HCT116 (cell line): ENCODE data around the gene SMOC1. TPM values are rescaled to one million over a fixed set of nuclear protein-coding genes. Genes with fewer than 3 reads are reported as not detected.

Experiments
- ATAC-seq: fragments of 200-7000 bp; cut with Tn5 transposase; 2 replicates; pipeline ENCODE4 v1.9.1; 2020; ENCODE audit warnings: mild to moderate bottlenecking, moderate library complexity
- BruUV-seq: library from RNA; stranded (reverse); fragments of 400-500 nt; replicated peaks from 2 replicates; lab custom pipeline; 2021; lab: Mats Ljungman, UMichigan
- CTCF ChIA-PET: fragments of 300-600 bp; sonication (Branson Sonifier 250); formaldehyde crosslinking; loops from one replicate; lab custom pipeline; 2021; ENCODE audit warnings: antibody characterized with exemption; lab: Charles Lee
- POLR2A ChIA-PET: fragments of 300-600, 350-600 bp; sonication (Branson Sonifier 250); formaldehyde crosslinking; loops from one replicate; lab custom pipeline; 2021; ENCODE audit warnings: antibody characterized with exemption; lab: Charles Lee
- RAD21 ChIA-PET, 2 experiments: fragments of 300-600 bp; sonication (Branson Sonifier 250); formaldehyde crosslinking; loops; one replicate each; lab custom pipeline; 2023; ENCODE audit warnings: low total read pairs in 2 of 2; ENCODE audit not compliant: uncharacterized antibody in 2 of 2, unreplicated experiment in 2 of 2, low non-redundant PET in 1 of 2; lab: Charles Lee
- DNase-seq: peaks from one replicate; pipeline ENCODE4 v3.0.0-alpha.2; 2010; ENCODE audit warnings: low read depth, low spot score
- H2AFZ ChIP-seq: fragments of 200-600 bp; shearing (Covaris generic), sonication (generic); 2 replicates; pipeline ENCODE4 v1.6.1; 2017; ENCODE audit warnings: low read depth, mixed run types, mixed read lengths, antibody characterized with exemption, low read length; ENCODE audit not compliant: poor library complexity, severe bottlenecking
- H3K27ac ChIP-seq: 2 replicates; pipeline ENCODE4 v1.5.1; 2012; ENCODE audit warnings: low read depth, low read length
- H3K27me3 ChIP-seq: fragments of 200-600 bp; sonication (generic); 2 replicates; pipeline ENCODE4 v1.6.1; 2016; ENCODE audit warnings: mixed run types, low read length, mixed read lengths; ENCODE audit not compliant: insufficient read depth
- H3K36me3 ChIP-seq, 2 experiments: fragments of 200-500 bp in 1 of 2; fragments of 200-600 bp in 1 of 2; sonication (Bioruptor generic) in 1 of 2; sonication (generic) in 1 of 2; 2 replicates each; pipeline versions ENCODE4 v1.5.1 to v1.6.1; 2014 to 2016; ENCODE audit warnings: low read length in 2 of 2, inconsistent platforms in 1 of 2, mixed read lengths in 1 of 2, mixed run types in 1 of 2; ENCODE audit not compliant: insufficient read depth in 2 of 2, control insufficient read depth in 1 of 2
- H3K4me1 ChIP-seq, 2 experiments: fragments of 200-600 bp in 1 of 2; sonication (generic) in 1 of 2; 2 replicates each; pipeline versions ENCODE4 v1.5.1 to v1.6.1; 2012 to 2017; ENCODE audit warnings: low read length in 2 of 2, inconsistent platforms in 1 of 2, mild to moderate bottlenecking in 1 of 2, mixed read lengths in 1 of 2, mixed run types in 1 of 2, moderate library complexity in 1 of 2; ENCODE audit not compliant: insufficient read depth in 2 of 2, control insufficient read depth in 1 of 2
- H3K4me2 ChIP-seq: fragments of 200-600 bp; sonication (generic); 2 replicates; pipeline ENCODE4 v1.6.1; 2017; ENCODE audit warnings: mixed run types, low read length, mixed read lengths
- H3K4me3 ChIP-seq, 2 experiments: fragments of 200-600 bp in 1 of 2; sonication (generic) in 1 of 2; replicated peaks in 1 of 2; 2 replicates each; pipeline ENCODE4 v1.5.1; 2011 to 2016; ENCODE audit warnings: low read length in 2 of 2, control low read depth in 1 of 2, low read depth in 1 of 2, mild to moderate bottlenecking in 1 of 2, mixed read lengths in 1 of 2, mixed run types in 1 of 2
- H3K79me2 ChIP-seq: fragments of 200-600 bp; sonication (generic); 2 replicates; pipeline ENCODE4 v1.6.1; 2017; ENCODE audit warnings: mild to moderate bottlenecking, mixed run types, low read length, moderate library complexity, mixed read lengths; ENCODE audit not compliant: insufficient read depth
- H3K9ac ChIP-seq: fragments of 200-600 bp; sonication (generic); 2 replicates; pipeline ENCODE4 v1.6.1; 2016; ENCODE audit warnings: low read length, mixed read lengths
- H3K9me2 ChIP-seq: fragments of 200-600 bp; sonication (generic), shearing (Covaris generic); 2 replicates; pipeline ENCODE4 v1.6.1; 2017; ENCODE audit warnings: mixed run types, mild to moderate bottlenecking, moderate library complexity; ENCODE audit not compliant: insufficient read depth
- H3K9me3 ChIP-seq, 2 experiments: fragments of 200-500 bp in 1 of 2; fragments of 200-600 bp in 1 of 2; sonication (Bioruptor generic) in 1 of 2; sonication (generic) in 1 of 2; 2 replicates each; pipeline ENCODE4 v1.6.1; 2014 to 2017; ENCODE audit warnings: low read length in 2 of 2, mixed read lengths in 2 of 2, inconsistent platforms in 1 of 2, low read depth in 1 of 2, mild to moderate bottlenecking in 1 of 2, mixed run types in 1 of 2, moderate library complexity in 1 of 2; ENCODE audit not compliant: control insufficient read depth in 1 of 2, insufficient read depth in 1 of 2
- H4K20me1 ChIP-seq: fragments of 200-600 bp; sonication (generic), shearing (Covaris generic); 2 replicates; pipeline ENCODE4 v1.6.1; 2017; ENCODE audit warnings: mixed run types, mild to moderate bottlenecking, moderate library complexity; ENCODE audit not compliant: insufficient read depth
- ATF3 ChIP-seq: IDR thresholded peaks from 2 replicates; pipeline ENCODE4 v1.6.1; 2012
- CBX3 ChIP-seq: IDR thresholded peaks from 2 replicates; pipeline ENCODE4 v1.6.1; 2012; ENCODE audit warnings: low read depth
- CEBPB ChIP-seq: IDR thresholded peaks from 2 replicates; pipeline ENCODE4 v1.6.1; 2012; ENCODE audit warnings: low read depth
- EGR1 ChIP-seq: IDR thresholded peaks from 2 replicates; pipeline ENCODE4 v1.6.1; 2012; ENCODE audit warnings: low read depth
- EZH2 ChIP-seq: fragments of 200-600 bp; sonication (generic); IDR thresholded peaks from 2 replicates; pipeline ENCODE4 v1.6.1; 2017; ENCODE audit warnings: antibody characterized with exemption, mixed run types
- EZH2phosphoT487 ChIP-seq: fragments of 200-600 bp; IDR thresholded peaks from 2 replicates; pipeline ENCODE4 v1.6.1; 2018; ENCODE audit warnings: antibody characterized with exemption, borderline replicate concordance
- FOSL1 ChIP-seq: IDR thresholded peaks from 2 replicates; pipeline ENCODE4 v1.6.1; 2012; ENCODE audit warnings: low read depth
- JUND ChIP-seq: IDR thresholded peaks from 2 replicates; pipeline ENCODE4 v1.6.1; 2012
- POLR2A ChIP-seq: IDR thresholded peaks from 2 replicates; pipeline ENCODE4 v1.7.0; 2011; ENCODE audit warnings: borderline replicate concordance; ENCODE audit not compliant: insufficient read depth, insufficient read length; ENCODE audit errors: extremely low read depth
- POLR2AphosphoS5 ChIP-seq: IDR thresholded peaks from 2 replicates; pipeline ENCODE4 v1.6.1; 2011; ENCODE audit warnings: mild to moderate bottlenecking, low read depth, low read length, moderate library complexity
- RAD21 ChIP-seq: IDR thresholded peaks from 2 replicates; pipeline ENCODE4 v1.6.1; 2012; ENCODE audit warnings: low read depth, mild to moderate bottlenecking
- SIN3A ChIP-seq: IDR thresholded peaks from 2 replicates; pipeline ENCODE4 v1.6.1; 2012; ENCODE audit warnings: low read depth
- SRF ChIP-seq: IDR thresholded peaks from 2 replicates; pipeline ENCODE4 v1.6.1; 2012; ENCODE audit warnings: low read depth
- TCF7L2 ChIP-seq: IDR thresholded peaks from 2 replicates; pipeline ENCODE4 v1.7.0; 2011; ENCODE audit warnings: borderline replicate concordance, inconsistent platforms; ENCODE audit not compliant: insufficient read depth, insufficient read length; ENCODE audit errors: extremely low read depth
- YY1 ChIP-seq: IDR thresholded peaks from 2 replicates; pipeline ENCODE4 v1.6.1; 2011; ENCODE audit warnings: low read length, low read depth, moderate library complexity, mild to moderate bottlenecking; ENCODE audit not compliant: insufficient replicate concordance; ENCODE audit errors: extremely low read depth
- ZBTB33 ChIP-seq: IDR thresholded peaks from 2 replicates; pipeline ENCODE4 v1.6.1; 2011; ENCODE audit warnings: mild to moderate bottlenecking, low read length, moderate library complexity; ENCODE audit not compliant: insufficient replicate concordance; ENCODE audit errors: extremely low read depth
- ZFX ChIP-seq: fragments of 450-650 bp; IDR thresholded peaks from 2 replicates; pipeline ENCODE4 v1.6.1; 2017
- ZNF274 ChIP-seq: fragments of 200-500 bp; sonication (Bioruptor generic); IDR thresholded peaks from 2 replicates; pipeline ENCODE4 v1.6.1; 2014; ENCODE audit warnings: mild to moderate bottlenecking, low read depth, low read length, inconsistent platforms
- intact Hi-C: fragments of 100-400 bp; cut with micrococcal nuclease; formaldehyde crosslinking; loops from 2 replicates; pipeline ENCODE4 v1.10.0; 2022
- total RNA-seq: library from RNA; stranded (reverse); gene quantifications from one replicate; pipeline ENCODE4 v1.2.1, GENCODE V29; 2021; ENCODE audit not compliant: unreplicated experiment
- TF ChIP-seq, protein P1 (sequence below): IDR thresholded peaks from 2 replicates; pipeline ENCODE4 v1.6.1; 2012; ENCODE audit warnings: low read depth
- TF ChIP-seq, protein P2 (sequence below), 3 experiments: fragments of 200-600 bp in 1 of 3; sonication (generic) in 1 of 3; IDR thresholded peaks in 2 of 3; conservative IDR thresholded peaks in 1 of 3; 2 replicates each; pipeline ENCODE4 v1.5.1; 2012 to 2017; ENCODE audit warnings: low read depth in 2 of 3, low read length in 2 of 3, antibody characterized with exemption in 1 of 3, borderline replicate concordance in 1 of 3, control low read depth in 1 of 3, mild to moderate bottlenecking in 1 of 3, mixed read lengths in 1 of 3, mixed run types in 1 of 3, moderate library complexity in 1 of 3; ENCODE audit not compliant: insufficient read depth in 1 of 3

The SMOC1 gene
- total RNA-seq, 1 experiment from 2014 or later, result not detected

GRCh38 chr14:69873877-69874780 lies 5.1 kb upstream of the SMOC1 start:
- H3K4me1 ChIP-seq, result no peaks in the 10 kb centered on the region
- no peaks in the 10 kb centered on the region for H3K9me2 ChIP-seq
- no TSS peak for BruUV-seq
- H3K27ac ChIP-seq, result no peak overlapping the region
- DNase-seq, result no peak
- H2AFZ ChIP-seq, result no peak overlapping the region
- ChIA-PET CTCF (interaction anchor here (0.9 kb wide), 1 partner anchor 154 kb away, joined by 3 read pairs; no protein-coding TSS in a partner anchor), POLR2A (no interaction called here)
- H3K4me3 ChIP-seq, result no peak overlapping the region
- H3K27me3 ChIP-seq, result no peaks in the 10 kb centered on the region
- no peaks in the 10 kb centered on the region for H3K9me3 ChIP-seq
- intact Hi-C loops, result no loop called here
- TF ChIP-seq RAD21 (no peak), EZH2 (no peak), ZFX (no peak), YY1 (no peak), ZBTB33 (no peak), JUND (no peak), SIN3A (no peak), TCF7L2 (no peak), ATF3 (no peak), POLR2AphosphoS5 (no peak), ZNF274 (no peak), EZH2phosphoT487 (no peak), SRF (no peak), CEBPB (no peak), POLR2A (no peak), FOSL1 (no peak), EGR1 (no peak), CBX3 (no peak)
- TF ChIP-seq, protein P1, sequence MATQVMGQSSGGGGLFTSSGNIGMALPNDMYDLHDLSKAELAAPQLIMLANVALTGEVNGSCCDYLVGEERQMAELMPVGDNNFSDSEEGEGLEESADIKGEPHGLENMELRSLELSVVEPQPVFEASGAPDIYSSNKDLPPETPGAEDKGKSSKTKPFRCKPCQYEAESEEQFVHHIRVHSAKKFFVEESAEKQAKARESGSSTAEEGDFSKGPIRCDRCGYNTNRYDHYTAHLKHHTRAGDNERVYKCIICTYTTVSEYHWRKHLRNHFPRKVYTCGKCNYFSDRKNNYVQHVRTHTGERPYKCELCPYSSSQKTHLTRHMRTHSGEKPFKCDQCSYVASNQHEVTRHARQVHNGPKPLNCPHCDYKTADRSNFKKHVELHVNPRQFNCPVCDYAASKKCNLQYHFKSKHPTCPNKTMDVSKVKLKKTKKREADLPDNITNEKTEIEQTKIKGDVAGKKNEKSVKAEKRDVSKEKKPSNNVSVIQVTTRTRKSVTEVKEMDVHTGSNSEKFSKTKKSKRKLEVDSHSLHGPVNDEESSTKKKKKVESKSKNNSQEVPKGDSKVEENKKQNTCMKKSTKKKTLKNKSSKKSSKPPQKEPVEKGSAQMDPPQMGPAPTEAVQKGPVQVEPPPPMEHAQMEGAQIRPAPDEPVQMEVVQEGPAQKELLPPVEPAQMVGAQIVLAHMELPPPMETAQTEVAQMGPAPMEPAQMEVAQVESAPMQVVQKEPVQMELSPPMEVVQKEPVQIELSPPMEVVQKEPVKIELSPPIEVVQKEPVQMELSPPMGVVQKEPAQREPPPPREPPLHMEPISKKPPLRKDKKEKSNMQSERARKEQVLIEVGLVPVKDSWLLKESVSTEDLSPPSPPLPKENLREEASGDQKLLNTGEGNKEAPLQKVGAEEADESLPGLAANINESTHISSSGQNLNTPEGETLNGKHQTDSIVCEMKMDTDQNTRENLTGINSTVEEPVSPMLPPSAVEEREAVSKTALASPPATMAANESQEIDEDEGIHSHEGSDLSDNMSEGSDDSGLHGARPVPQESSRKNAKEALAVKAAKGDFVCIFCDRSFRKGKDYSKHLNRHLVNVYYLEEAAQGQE, result no peak
- TF ChIP-seq, protein P2, sequence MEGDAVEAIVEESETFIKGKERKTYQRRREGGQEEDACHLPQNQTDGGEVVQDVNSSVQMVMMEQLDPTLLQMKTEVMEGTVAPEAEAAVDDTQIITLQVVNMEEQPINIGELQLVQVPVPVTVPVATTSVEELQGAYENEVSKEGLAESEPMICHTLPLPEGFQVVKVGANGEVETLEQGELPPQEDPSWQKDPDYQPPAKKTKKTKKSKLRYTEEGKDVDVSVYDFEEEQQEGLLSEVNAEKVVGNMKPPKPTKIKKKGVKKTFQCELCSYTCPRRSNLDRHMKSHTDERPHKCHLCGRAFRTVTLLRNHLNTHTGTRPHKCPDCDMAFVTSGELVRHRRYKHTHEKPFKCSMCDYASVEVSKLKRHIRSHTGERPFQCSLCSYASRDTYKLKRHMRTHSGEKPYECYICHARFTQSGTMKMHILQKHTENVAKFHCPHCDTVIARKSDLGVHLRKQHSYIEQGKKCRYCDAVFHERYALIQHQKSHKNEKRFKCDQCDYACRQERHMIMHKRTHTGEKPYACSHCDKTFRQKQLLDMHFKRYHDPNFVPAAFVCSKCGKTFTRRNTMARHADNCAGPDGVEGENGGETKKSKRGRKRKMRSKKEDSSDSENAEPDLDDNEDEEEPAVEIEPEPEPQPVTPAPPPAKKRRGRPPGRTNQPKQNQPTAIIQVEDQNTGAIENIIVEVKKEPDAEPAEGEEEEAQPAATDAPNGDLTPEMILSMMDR (IDR thresholded peaks at IDR 0.05 in 2 of 3, conservative IDR thresholded peaks at IDR 0.05 in 1 of 3; ENCODE audit: borderline replicate concordance in 1 of 3, insufficient read depth in 1 of 3, low read depth in 2 of 3, low read length in 2 of 3), result no peak
- TF ChIP-seq, all 23 proteins: peak for 0
- Histone ChIP-seq H3K4me2 (no peak overlapping the region), H4K20me1 (no peaks in the 10 kb centered on the region), H3K79me2 (no peaks in the 10 kb centered on the region), H3K36me3 (no peaks in the 10 kb centered on the region), H3K9ac (no peak overlapping the region)
- RAD21 ChIA-PET, result no interaction called here
- no peak for ATAC-seq
